ENCODE measurements around the gene DNAH5.

GRCh38 chr5:13785781-13786415, 158.6 kb downstream of the DNAH5 start:
- TF ChIP-seq POLR2A (IDR thresholded peaks at IDR 0.05; ENCODE audit: low read length) (no peak), GATA1 (IDR thresholded peaks at IDR 0.05; ENCODE audit: low read depth, low read length) (no peak)

All from erythroblast (primary cell).